GM06990 (cell line): Measurements from ENCODE around the gene ATP7A.
A peak's percentile ranks its signal among the peaks of the same experiment; 100 is the strongest.
"Not testable (repeated sequence)": the region's sequence is repeated elsewhere in the genome, so short reads cannot be mapped to it uniquely, and the experiment has no call there.

Experiments
- DNase-seq: peaks from one replicate; pipeline ENCODE4 v3.0.0-alpha.2; 2011; ENCODE audit not compliant: insufficient read length; ENCODE audit errors: extremely low read depth
- H3K27me3 ChIP-seq: replicated peaks from 2 replicates; pipeline ENCODE4 v1.6.0; 2011; ENCODE audit warnings: low read length; ENCODE audit not compliant: control insufficient read depth, insufficient read depth
- H3K36me3 ChIP-seq: 2 replicates; pipeline ENCODE4 v1.5.1; 2011; ENCODE audit warnings: low read length; ENCODE audit not compliant: control insufficient read depth, insufficient read depth
- H3K4me3 ChIP-seq: replicated peaks from 2 replicates; pipeline ENCODE4 v1.5.1; 2011; ENCODE audit warnings: low read depth, mild to moderate bottlenecking, control low read depth, low read length
- CTCF ChIP-seq: IDR thresholded peaks from 2 replicates; pipeline ENCODE4 v1.5.1; 2011; ENCODE audit warnings: low read length, control low read depth, mild to moderate bottlenecking, inconsistent platforms; ENCODE audit not compliant: insufficient read depth, poor library complexity, severe bottlenecking

Gene ATP7A

GRCh38 chrX:77899081-77899828 is 11.2 kb upstream of the ATP7A start, which contains the start of gene COX7B:
COX7B (plus strand) TSS chrX:77899468; CDS start chrX:77899554, 86 bp downstream.
- Histone ChIP-seq H3K4me3 (peak within 1 kb of the TSS; percentile 82), H3K27me3 (no peaks in the 10 kb centered on the region), H3K36me3 (no peaks in the 10 kb centered on the region; the same call in 1 of the 2 replicates)
- DNase-seq: peak; percentile 57
- TF ChIP-seq CTCF: peak; percentile 49

GRCh38 chrX:77900688-77901087 is 9.8 kb upstream of the ATP7A start:
- DNase-seq: no peak
- TF ChIP-seq CTCF: no peak
- Histone ChIP-seq H3K27me3 (no peaks in the 10 kb centered on the region), H3K36me3 (no peaks in the 10 kb centered on the region; the same call in 1 of the 2 replicates), H3K4me3 (peak overlapping the region; percentile 82)

GRCh38 chrX:77901506-77901905 is 9.0 kb upstream of the ATP7A start:
- H3K4me3 ChIP-seq: no peak overlapping the region
- H3K36me3 ChIP-seq: no peaks in the 10 kb centered on the region; the same call in 1 of the 2 replicates

GRCh38 chrX:77917294-77917933 is 6.9 kb downstream of the ATP7A start:
- no peak for TF ChIP-seq CTCF

More at GRCh38 chrX:77901506-77901905, 9.0 kb upstream of the ATP7A start:
- no peak for TF ChIP-seq CTCF
- H3K27me3 ChIP-seq: no peaks in the 10 kb centered on the region
- no peak for DNase-seq

GRCh38 chrX:77918568-77918967 is 8.1 kb downstream of the ATP7A start:
- Histone ChIP-seq H3K36me3 (no peaks in the 10 kb centered on the region), H3K4me3 (no peak overlapping the region), H3K27me3 (no peaks in the 10 kb centered on the region)
- DNase-seq: no peak
- no peak for TF ChIP-seq CTCF

More at GRCh38 chrX:77917294-77917933, 6.9 kb downstream of the ATP7A start:
- H3K4me3 ChIP-seq: peak overlapping the region; percentile 34
- peak; percentile 9 for DNase-seq
- no peaks in the 10 kb centered on the region for H3K36me3 ChIP-seq
- H3K27me3 ChIP-seq: no peaks in the 10 kb centered on the region

GRCh38 chrX:77919370-77919769 is 8.9 kb downstream of the ATP7A start:
- not testable (repeated sequence) for DNase-seq, H3K4me3 ChIP-seq, H3K36me3 ChIP-seq, H3K27me3 ChIP-seq
